Activated naive CD4-positive, alpha-beta T cell treated with anti-CD3 and anti-CD28 coated beads, Interleukin-2, amount 10 ng/mL, durations not matched to agents 7 days and 5 days (primary cell): Measurements from ENCODE around the gene CNEP1R1.

Experiments
- CTCF ChIA-PET: fragments of 350-600 bp; sonication (Branson Sonifier 250); formaldehyde crosslinking; loops from one replicate; lab custom pipeline; 2021; ENCODE audit warnings: antibody characterized with exemption; lab: Charles Lee
- DNase-seq: peaks from one replicate; pipeline ENCODE4 v3.0.0-alpha.2; 2020
- H3K27ac Mint-ChIP-seq: one replicate; pipeline ENCODE4 v1.8.0; 2021; ENCODE audit warnings: mild to moderate bottlenecking, moderate library complexity, mixed read lengths
- H3K27me3 Mint-ChIP-seq: one replicate; pipeline ENCODE4 v1.8.0; 2021; ENCODE audit warnings: mild to moderate bottlenecking, mixed read lengths
- H3K36me3 Mint-ChIP-seq: one replicate; pipeline ENCODE4 v1.8.0; 2021; ENCODE audit warnings: mixed read lengths
- H3K4me1 Mint-ChIP-seq: one replicate; pipeline ENCODE4 v1.8.0; 2021; ENCODE audit warnings: mixed read lengths
- H3K4me3 Mint-ChIP-seq: one replicate; pipeline ENCODE4 v1.8.0; 2021; ENCODE audit warnings: mild to moderate bottlenecking, moderate library complexity, mixed read lengths
- H3K9me3 Mint-ChIP-seq: one replicate; pipeline ENCODE4 v1.8.0; 2021; ENCODE audit warnings: mixed read lengths

The CNEP1R1 gene

DNA sequence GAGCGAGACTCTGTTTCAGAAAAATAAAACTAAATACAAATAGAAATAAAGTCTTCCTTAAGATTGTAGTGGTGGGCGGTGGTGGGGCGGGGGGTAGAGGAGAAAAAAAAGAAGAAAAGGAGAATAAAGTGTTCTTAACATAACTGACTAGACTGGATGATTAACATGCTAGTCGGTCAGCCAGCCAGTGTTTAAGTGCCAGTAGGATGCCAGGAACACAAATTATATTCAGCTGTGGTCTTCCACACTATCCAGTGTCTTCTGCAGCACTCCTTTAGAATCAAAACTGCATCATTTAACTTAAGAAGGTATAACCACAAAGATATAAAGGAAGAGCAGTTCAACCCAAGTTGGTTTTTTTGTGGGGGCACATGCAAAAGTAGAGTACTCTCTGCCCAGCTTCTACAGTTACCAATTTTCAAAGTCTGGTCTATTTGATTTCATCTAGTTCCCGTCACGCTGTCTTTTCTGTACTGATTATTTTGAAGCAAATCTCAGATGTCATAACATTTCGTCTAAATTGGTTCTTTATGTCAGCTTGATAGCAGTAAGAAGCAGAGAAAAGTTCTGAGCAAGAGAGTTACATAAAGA, 56.5 kb downstream of the CNEP1R1 start:
- peaks cover 60% of the 10 kb centered on the region for H3K36me3 Mint-ChIP-seq
- no peaks in the 10 kb centered on the region for H3K9me3 Mint-ChIP-seq
- H3K4me1 Mint-ChIP-seq = peaks cover 5% of the 10 kb centered on the region
- H3K4me3 Mint-ChIP-seq = no peak overlapping the region
- CTCF ChIA-PET = interaction anchor here (0.6 to 1.4 kb wide), 3 partner anchors 13 to 136 kb away, joined by 3 to 6 read pairs (median 4); partner anchors contain the start of gene HEATR3
- DNase-seq = no peak
- no peaks in the 10 kb centered on the region for H3K27me3 Mint-ChIP-seq
- no peak overlapping the region for H3K27ac Mint-ChIP-seq

- Mint-ChIP-seq H3K4me1 (peaks cover 5% of the 10 kb centered on the region), H3K36me3 (peaks cover 57% of the 10 kb centered on the region), H3K9me3 (no peaks in the 10 kb centered on the region), H3K4me3 (no peak overlapping the region), H3K27ac (no peak overlapping the region), H3K27me3 (no peaks in the 10 kb centered on the region)
- no peak for DNase-seq
- CTCF ChIA-PET = interaction anchor here (0.7 to 1.7 kb wide), 3 partner anchors 17 to 127 kb away, joined by 3 to 5 read pairs (median 4); partner anchors contain the start of gene CNEP1R1
These were observed 59.0 kb downstream of the CNEP1R1 start for GRCh38 chr16:50083996-50084395.

GRCh38 chr16:50086176-50086575, 61.2 kb downstream of the CNEP1R1 start:
- H3K4me3 Mint-ChIP-seq = no peak overlapping the region
- DNase-seq = no peak
- H3K36me3 Mint-ChIP-seq = peaks cover 50% of the 10 kb centered on the region
- H3K9me3 Mint-ChIP-seq = no peaks in the 10 kb centered on the region
- CTCF ChIA-PET = no interaction called here
- peaks cover 5% of the 10 kb centered on the region for H3K4me1 Mint-ChIP-seq
- H3K27ac Mint-ChIP-seq = no peak overlapping the region
- no peaks in the 10 kb centered on the region for H3K27me3 Mint-ChIP-seq
